Tibial nerve (tissue), 4 donors: Measurements from ENCODE around the gene LCN1. TPM values are rescaled to one million over a fixed set of nuclear protein-coding genes. Genes with fewer than 3 reads are reported as not detected.

Experiments used
- DNase-seq, 2 donors: peaks; one replicate each; pipeline ENCODE4 v3.0.0-alpha.2; 2019; ENCODE audit warnings: low spot score in 2 of 2
- H3K27ac ChIP-seq, 4 donors: fragments of 200-600 bp; sonication (generic) in 3 of 4; one replicate each; pipeline ENCODE4 v1.5.1; 2017 to 2019; ENCODE audit warnings: mild to moderate bottlenecking in 1 of 4
- H3K27me3 ChIP-seq, 2 donors: fragments of 200-600 bp; sonication (generic) in 1 of 2; one replicate each; pipeline versions ENCODE4 v1.5.1 to v1.6.0; 2017 to 2019
- H3K36me3 ChIP-seq, 3 donors: fragments of 200-600 bp; sonication (generic); one replicate each; pipeline ENCODE4 v1.5.1; 2018 to 2019
- H3K4me1 ChIP-seq, 4 donors: fragments of 200-600 bp; sonication (generic) in 3 of 4; one replicate each; pipeline ENCODE4 v1.5.1; 2017 to 2019
- H3K4me3 ChIP-seq, 4 donors: fragments of 200-600 bp; sonication (generic) in 3 of 4; one replicate each; pipeline ENCODE4 v1.5.1; 2017 to 2019; ENCODE audit warnings: mild to moderate bottlenecking in 1 of 4, moderate library complexity in 1 of 4
- H3K9me3 ChIP-seq, 4 donors: fragments of 200-600 bp; sonication (generic) in 3 of 4; one replicate each; pipeline ENCODE4 v1.5.1; 2017 to 2019
- EP300 ChIP-seq, 2 donors: sonication (generic); formaldehyde crosslinking; IDR thresholded peaks; one replicate each; pipeline ENCODE4 v1.6.1; 2017; ENCODE audit warnings: antibody characterized with exemption in 2 of 2, mild to moderate bottlenecking in 1 of 2
- POLR2A ChIP-seq, 2 donors: fragments of 450-650 bp; IDR thresholded peaks; one replicate each; pipeline ENCODE4 v1.6.1; 2017; ENCODE audit warnings: antibody characterized with exemption in 2 of 2, mild to moderate bottlenecking in 2 of 2, moderate library complexity in 2 of 2
- WGBS, 2 donors: methylation state at CpG; one replicate each; pipeline ENCODE4 v1.1.5; 2018; 5-methylcytosine and 5-hydroxymethylcytosine counted together
- total RNA-seq, 4 donors: library from RNA; depleted of rRNA; stranded (reverse); fragments of >200 nt; gene quantifications; one replicate each; pipeline ENCODE4 v1.1.0, GENCODE V29; 2016
- TF ChIP-seq, protein P1 (sequence below), 5 experiments: fragments of 200-600 bp in 3 of 5; fragments of 450-650 bp in 2 of 5; sonication (generic) in 3 of 5; IDR thresholded peaks; one replicate each; pipeline ENCODE4 v1.5.1; 2016 to 2019; ENCODE audit warnings: antibody characterized with exemption in 5 of 5, mild to moderate bottlenecking in 3 of 5, moderate library complexity in 2 of 5

LCN1 gene
- total RNA-seq, 4 donors from 2014 or later: not detected

DNA sequence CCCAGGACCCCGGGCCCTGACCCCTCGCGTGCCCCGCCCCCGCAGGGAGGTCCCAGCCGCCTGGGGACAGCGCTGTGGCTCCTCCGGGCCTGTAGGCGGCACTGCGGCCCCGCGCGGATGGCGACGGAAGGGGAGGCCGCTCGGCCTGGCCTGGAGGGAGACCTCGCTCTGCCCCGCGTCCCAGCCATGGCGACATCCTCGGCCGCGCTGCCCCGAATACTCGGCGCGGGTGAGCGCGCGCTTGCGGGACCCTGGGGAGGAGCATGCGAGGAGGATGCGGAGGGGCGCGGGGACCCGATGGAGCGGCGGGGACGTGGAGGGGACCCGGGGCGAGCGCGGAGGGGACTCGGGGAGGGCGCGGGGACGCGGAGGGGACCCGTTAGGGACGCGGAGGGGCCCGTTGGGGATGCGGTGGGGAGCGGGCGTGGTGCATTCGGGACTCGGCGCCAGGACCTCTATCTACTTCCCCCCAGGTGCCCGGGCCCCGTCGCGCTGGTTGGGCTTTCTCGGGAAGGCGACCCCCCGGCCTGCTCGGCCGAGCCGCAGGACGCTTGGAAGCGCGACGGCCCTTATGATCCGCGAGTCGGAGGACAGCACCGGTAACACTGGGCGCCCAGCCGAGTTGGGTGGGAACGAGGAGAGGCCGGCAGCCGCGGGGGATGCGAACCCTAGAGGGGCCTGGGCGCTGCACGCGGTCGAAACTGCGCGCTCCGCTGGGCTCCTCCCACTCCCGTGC lies 20.5 kb upstream of the LCN1 start, which contains the start of gene MRPS2:
Gene MRPS2, plus strand, starts transcription at position 158 of the 736 bp plus-strand sequence. Its CDS starts 29 bp downstream, at position 187.
- Histone ChIP-seq H3K36me3 (peaks cover 0 to 40% (median 9%) of the 10 kb centered on the region in 3 donors), H3K4me1 (peaks cover 0 to 34% (median 19%) of the 10 kb centered on the region in 4 donors), H3K27ac (peak within 1 kb of the TSS; percentile 40 to 83 (median 79)), H3K4me3 (peak within 1 kb of the TSS; percentile 65 to 100 (median 72)), H3K9me3 (no peaks in the 10 kb centered on the region), H3K27me3 (no peaks in the 10 kb centered on the region)
- TF ChIP-seq POLR2A (IDR thresholded peaks at IDR 0.05): peak in 1 of 2 donors; percentile 30
- TF ChIP-seq EP300 (IDR thresholded peaks at IDR 0.05): peak in 1 of 2 donors; percentile 70
- TF ChIP-seq, protein P1, sequence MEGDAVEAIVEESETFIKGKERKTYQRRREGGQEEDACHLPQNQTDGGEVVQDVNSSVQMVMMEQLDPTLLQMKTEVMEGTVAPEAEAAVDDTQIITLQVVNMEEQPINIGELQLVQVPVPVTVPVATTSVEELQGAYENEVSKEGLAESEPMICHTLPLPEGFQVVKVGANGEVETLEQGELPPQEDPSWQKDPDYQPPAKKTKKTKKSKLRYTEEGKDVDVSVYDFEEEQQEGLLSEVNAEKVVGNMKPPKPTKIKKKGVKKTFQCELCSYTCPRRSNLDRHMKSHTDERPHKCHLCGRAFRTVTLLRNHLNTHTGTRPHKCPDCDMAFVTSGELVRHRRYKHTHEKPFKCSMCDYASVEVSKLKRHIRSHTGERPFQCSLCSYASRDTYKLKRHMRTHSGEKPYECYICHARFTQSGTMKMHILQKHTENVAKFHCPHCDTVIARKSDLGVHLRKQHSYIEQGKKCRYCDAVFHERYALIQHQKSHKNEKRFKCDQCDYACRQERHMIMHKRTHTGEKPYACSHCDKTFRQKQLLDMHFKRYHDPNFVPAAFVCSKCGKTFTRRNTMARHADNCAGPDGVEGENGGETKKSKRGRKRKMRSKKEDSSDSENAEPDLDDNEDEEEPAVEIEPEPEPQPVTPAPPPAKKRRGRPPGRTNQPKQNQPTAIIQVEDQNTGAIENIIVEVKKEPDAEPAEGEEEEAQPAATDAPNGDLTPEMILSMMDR (IDR thresholded peaks at IDR 0.05): peak; percentile 88 to 95 (median 91)
- 1% methylated on average over 41 to 68 of the region's 92 CpGs for WGBS, 2 donors
- peak; percentile 63 to 65 for DNase-seq

DNA sequence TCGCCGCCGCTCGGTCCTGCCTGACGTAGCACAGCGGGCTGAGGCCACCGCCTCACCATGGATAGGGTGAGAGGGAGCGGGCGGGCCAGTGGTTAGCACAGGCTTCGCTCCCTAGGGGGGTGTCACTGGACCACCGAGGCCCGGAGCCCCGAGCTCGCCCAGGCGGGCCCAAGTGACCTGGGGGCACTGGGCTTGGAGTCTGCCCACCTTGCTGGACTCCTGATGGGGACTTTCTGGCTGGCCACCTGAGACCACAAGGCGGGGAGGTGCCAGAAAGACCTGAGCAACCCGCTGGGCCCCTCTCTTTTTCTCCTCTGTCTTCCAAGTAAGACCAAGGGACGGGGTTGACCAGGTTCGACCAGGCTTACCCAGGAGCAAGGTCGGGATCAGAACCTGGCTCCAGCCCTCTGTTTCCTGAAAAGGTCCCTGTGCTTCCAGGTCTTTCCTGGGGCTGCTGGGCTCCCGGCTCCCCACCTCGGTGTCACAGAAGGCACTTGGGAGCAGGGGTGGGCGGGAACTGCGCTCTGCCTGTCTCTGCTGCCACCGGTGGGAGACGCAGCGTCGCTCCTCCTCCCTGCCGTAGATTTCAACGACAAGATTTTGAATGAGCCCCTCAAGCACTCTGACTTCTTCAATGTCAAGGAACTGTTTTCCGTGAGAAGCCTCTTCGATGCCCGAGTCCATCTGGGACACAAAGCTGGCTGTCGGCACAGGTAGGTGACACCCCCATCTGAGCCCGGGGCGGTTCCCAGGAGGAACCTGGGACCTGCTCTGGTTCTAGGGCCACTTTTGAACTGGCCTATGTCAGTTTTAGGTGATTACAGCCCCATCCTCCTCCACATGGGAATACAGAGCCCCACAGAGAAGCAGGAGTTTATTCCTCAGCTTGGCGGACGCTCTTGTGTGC lies 19.7 kb upstream of the LCN1 start:
- Histone ChIP-seq H3K27me3 (no peaks in the 10 kb centered on the region), H3K36me3 (peaks cover 0 to 41% (median 9%) of the 10 kb centered on the region in 3 donors), H3K4me3 (peak overlapping the region; percentile 65 to 100 (median 72)), H3K4me1 (peaks cover 0 to 34% (median 19%) of the 10 kb centered on the region in 4 donors), H3K27ac (peak overlapping the region in 3 of 4 donors; percentile 78 to 83 (median 80)), H3K9me3 (no peaks in the 10 kb centered on the region)
- WGBS, 2 donors: 36 to 44% methylated on average over 30 to 32 of the region's 38 CpGs
- TF ChIP-seq EP300 (IDR thresholded peaks at IDR 0.05) (no peak), POLR2A (IDR thresholded peaks at IDR 0.05) (no peak)
- TF ChIP-seq, protein P1 (IDR thresholded peaks at IDR 0.05): no peak
- no peak for DNase-seq

DNA sequence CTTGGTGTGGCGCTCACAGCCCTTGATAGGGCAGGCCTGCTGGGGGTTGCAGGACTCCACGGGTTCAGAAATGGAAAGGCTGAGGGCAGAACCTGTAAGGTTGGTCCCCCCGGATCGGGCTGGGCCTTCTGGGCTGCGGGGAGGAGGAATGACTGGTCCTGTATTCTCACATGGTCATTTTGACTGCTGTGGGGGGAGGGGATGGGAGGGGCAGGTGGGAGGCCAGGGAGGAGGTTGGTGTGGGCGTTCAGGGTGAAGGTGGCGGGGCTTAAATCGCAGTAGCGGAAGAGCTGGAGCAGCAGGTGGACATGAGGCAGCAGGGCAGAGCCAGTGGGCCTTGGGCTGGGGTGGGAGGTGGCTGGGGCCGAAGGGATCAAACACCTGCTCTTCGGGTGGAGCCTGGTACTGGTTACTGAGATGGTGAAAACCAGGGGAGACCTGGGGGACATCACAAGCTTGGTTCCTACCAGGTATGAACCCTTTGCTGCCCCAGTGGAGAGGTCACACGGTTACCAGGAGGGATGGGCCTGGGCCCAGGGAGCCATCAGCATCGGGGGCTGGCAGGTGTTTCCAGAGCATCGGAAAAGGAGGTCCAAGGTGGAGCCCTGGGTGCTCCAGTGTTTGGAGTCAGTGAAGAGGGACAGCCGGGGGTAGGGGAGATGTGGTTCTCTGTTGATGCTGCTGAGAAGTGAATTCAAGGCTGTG lies 18.9 kb upstream of the LCN1 start:
- DNase-seq: no peak
- TF ChIP-seq, protein P1 (IDR thresholded peaks at IDR 0.05): no peak
- no peak for TF ChIP-seq POLR2A (IDR thresholded peaks at IDR 0.05)
- TF ChIP-seq EP300 (IDR thresholded peaks at IDR 0.05): no peak
- H3K36me3 ChIP-seq: peaks cover 0 to 41% (median 9%) of the 10 kb centered on the region in 3 donors
- no peaks in the 10 kb centered on the region for H3K9me3 ChIP-seq
- no peak overlapping the region for H3K27ac ChIP-seq
- no peak overlapping the region for H3K4me3 ChIP-seq
- no peaks in the 10 kb centered on the region for H3K27me3 ChIP-seq
- 87 to 89% methylated on average over 14 to 15 of the region's 15 CpGs for WGBS, 2 donors
- peaks cover 0 to 34% (median 19%) of the 10 kb centered on the region in 4 donors for H3K4me1 ChIP-seq

DNA sequence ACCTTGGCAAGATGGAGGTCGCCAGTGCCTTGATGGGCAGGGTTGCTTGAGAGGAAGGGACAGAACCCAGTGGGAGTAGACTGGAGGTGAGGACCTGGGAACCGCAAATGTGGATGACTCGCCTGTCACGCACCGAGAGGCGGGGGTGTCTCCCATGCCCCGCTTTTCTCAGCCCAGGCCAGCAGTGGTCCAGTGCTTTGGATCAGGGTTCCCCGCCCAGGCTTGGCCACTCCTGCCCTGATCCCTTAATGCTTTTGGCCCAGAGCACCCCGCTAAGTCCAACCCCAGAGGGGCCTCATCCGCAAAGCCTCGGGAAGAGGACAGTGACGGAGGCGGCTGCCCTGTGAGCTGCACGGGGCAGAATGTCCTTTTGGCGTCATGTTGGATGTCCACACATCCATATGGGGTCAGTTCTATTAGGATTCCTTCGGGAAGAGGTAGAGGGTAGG lies 18.3 kb upstream of the LCN1 start:
- Histone ChIP-seq H3K36me3 (peaks cover 0 to 41% (median 9%) of the 10 kb centered on the region in 3 donors), H3K4me3 (no peak overlapping the region), H3K4me1 (peaks cover 0 to 34% (median 19%) of the 10 kb centered on the region in 4 donors), H3K27ac (no peak overlapping the region), H3K9me3 (peaks cover 0 to 3% (median 0%) of the 10 kb centered on the region in 4 donors), H3K27me3 (no peaks in the 10 kb centered on the region)
- no peak for DNase-seq
- TF ChIP-seq POLR2A (IDR thresholded peaks at IDR 0.05): no peak
- TF ChIP-seq, protein P1 (IDR thresholded peaks at IDR 0.05): no peak
- no peak for TF ChIP-seq EP300 (IDR thresholded peaks at IDR 0.05)
- WGBS, 2 donors: 87 to 88% methylated on average over 12 to 16 of the region's 16 CpGs
